ENCODE results near the gene MOB3B. TPM values are rescaled to one million over a fixed set of nuclear protein-coding genes. Genes with fewer than 3 reads are reported as not detected.

The MOB3B gene
- total and polyA plus RNA-seq, 2 donors (not counting 1 experiment from before 2014, with no cell fraction given): under 0.01 to 0.15 TPM

GRCh38 chr9:27534131-27534530, 4.5 kb upstream of the MOB3B start:
- Histone ChIP-seq H3K9ac (ENCODE audit: insufficient read depth, low read length) (no peak overlapping the region), H3K36me3 (ENCODE audit: control insufficient read depth, insufficient read depth, low read length) (no peaks in the 10 kb centered on the region), H2AFZ (ENCODE audit: low read length) (no peak overlapping the region), H3K79me2 (ENCODE audit: control insufficient read depth, insufficient read depth, low read length) (no peaks in the 10 kb centered on the region), H3K4me3 (replicated peaks in 1 of 4; ENCODE audit: control extremely low read depth in 1 of 4, insufficient read depth in 1 of 4, low read depth in 3 of 4, low read length in 4 of 4) (no peak overlapping the region), H4K20me1 (ENCODE audit: control insufficient read depth, extremely low read depth, insufficient read depth, low read length) (no peaks in the 10 kb centered on the region), H3K27ac (ENCODE audit: insufficient read depth, low read length) (no peak overlapping the region), H3K27me3 (ENCODE audit: control insufficient read depth, insufficient read depth, low read length) (peaks cover 2% of the 10 kb centered on the region), H3K4me1 (ENCODE audit: control insufficient read depth, extremely low read depth, insufficient read depth, low read length) (peaks cover 2% of the 10 kb centered on the region), H3K4me2 (ENCODE audit: extremely low read depth, insufficient read depth, low read length) (no peak overlapping the region), H3K9me3 (ENCODE audit: control insufficient read depth, insufficient read depth, low read depth, low read length) (no peaks in the 10 kb centered on the region)
- DNase-seq (ENCODE audit: low read depth in 2 of 2): no peak
- TF ChIP-seq CTCF (conservative IDR thresholded peaks at IDR 0.05 in 1 of 2, IDR thresholded peaks at IDR 0.05 in 1 of 2; ENCODE audit: low read depth in 1 of 2, low read length in 2 of 2) (no peak), EZH2 (IDR thresholded peaks at IDR 0.05; ENCODE audit: low read length, missing control alignments) (no peak)

GRCh38 chr9:27533311-27533710, 3.7 kb upstream of the MOB3B start:
- H3K9ac ChIP-seq (ENCODE audit: insufficient read depth, low read length): no peak overlapping the region
- no peaks in the 10 kb centered on the region for H4K20me1 ChIP-seq (ENCODE audit: control insufficient read depth, extremely low read depth, insufficient read depth, low read length)
- H3K27ac ChIP-seq (ENCODE audit: insufficient read depth, low read length): no peak overlapping the region
- no peak for DNase-seq (ENCODE audit: low read depth in 2 of 2)
- H3K9me3 ChIP-seq (ENCODE audit: control insufficient read depth, insufficient read depth, low read depth, low read length): no peaks in the 10 kb centered on the region
- TF ChIP-seq CTCF (conservative IDR thresholded peaks at IDR 0.05 in 1 of 2, IDR thresholded peaks at IDR 0.05 in 1 of 2; ENCODE audit: low read depth in 1 of 2, low read length in 2 of 2): no peak
- TF ChIP-seq EZH2 (IDR thresholded peaks at IDR 0.05; ENCODE audit: low read length, missing control alignments): no peak
- H3K4me2 ChIP-seq (ENCODE audit: extremely low read depth, insufficient read depth, low read length): no peak overlapping the region
- no peaks in the 10 kb centered on the region for H3K36me3 ChIP-seq (ENCODE audit: control insufficient read depth, insufficient read depth, low read length)
- H3K27me3 ChIP-seq (ENCODE audit: control insufficient read depth, insufficient read depth, low read length): peaks cover 2% of the 10 kb centered on the region
- no peaks in the 10 kb centered on the region for H3K79me2 ChIP-seq (ENCODE audit: control insufficient read depth, insufficient read depth, low read length)
- H2AFZ ChIP-seq (ENCODE audit: low read length): no peak overlapping the region
- H3K4me3 ChIP-seq (replicated peaks in 1 of 4; ENCODE audit: control extremely low read depth in 1 of 4, insufficient read depth in 1 of 4, low read depth in 3 of 4, low read length in 4 of 4): no peak overlapping the region
- H3K4me1 ChIP-seq (ENCODE audit: control insufficient read depth, extremely low read depth, insufficient read depth, low read length): peaks cover 7% of the 10 kb centered on the region

GRCh38 chr9:27532046-27532445, 2.4 kb upstream of the MOB3B start:
- Histone ChIP-seq H3K4me3 (replicated peaks in 1 of 4; ENCODE audit: control extremely low read depth in 1 of 4, insufficient read depth in 1 of 4, low read depth in 3 of 4, low read length in 4 of 4) (no peak overlapping the region), H3K4me1 (ENCODE audit: control insufficient read depth, extremely low read depth, insufficient read depth, low read length) (peaks cover 7% of the 10 kb centered on the region), H3K4me2 (ENCODE audit: extremely low read depth, insufficient read depth, low read length) (no peak overlapping the region), H4K20me1 (ENCODE audit: control insufficient read depth, extremely low read depth, insufficient read depth, low read length) (no peaks in the 10 kb centered on the region), H3K27me3 (ENCODE audit: control insufficient read depth, insufficient read depth, low read length) (peaks cover 11% of the 10 kb centered on the region), H2AFZ (ENCODE audit: low read length) (no peak overlapping the region), H3K9me3 (ENCODE audit: control insufficient read depth, insufficient read depth, low read depth, low read length) (no peaks in the 10 kb centered on the region), H3K79me2 (ENCODE audit: control insufficient read depth, insufficient read depth, low read length) (no peaks in the 10 kb centered on the region), H3K27ac (ENCODE audit: insufficient read depth, low read length) (no peak overlapping the region), H3K36me3 (ENCODE audit: control insufficient read depth, insufficient read depth, low read length) (no peaks in the 10 kb centered on the region), H3K9ac (ENCODE audit: insufficient read depth, low read length) (no peak overlapping the region)
- no peak for DNase-seq (ENCODE audit: low read depth in 2 of 2)
- TF ChIP-seq CTCF (conservative IDR thresholded peaks at IDR 0.05 in 1 of 2, IDR thresholded peaks at IDR 0.05 in 1 of 2; ENCODE audit: low read depth in 1 of 2, low read length in 2 of 2): no peak
- TF ChIP-seq EZH2 (IDR thresholded peaks at IDR 0.05; ENCODE audit: low read length, missing control alignments): no peak
